ENCODE data around the gene PCDHA8. TPM values are rescaled to one million over a fixed set of nuclear protein-coding genes. Genes with fewer than 3 reads are reported as not detected.
"Not testable (repeated sequence)": the region's sequence is repeated elsewhere in the genome, so short reads cannot be mapped to it uniquely, and the experiment has no call there.

The PCDHA8 gene
- total and polyA plus RNA-seq, 10 donors = 0.11 to 0.52 (median 0.25) TPM; not detected in 5

GRCh38 chr5:140835622-140836510 is 5.1 kb upstream of the PCDHA8 start:
- no peak for DNase-seq
- no peak for TF ChIP-seq POLR2A (IDR thresholded peaks at IDR 0.05)
- TF ChIP-seq CTCF (IDR thresholded peaks at IDR 0.05 in 8 of 11, conservative IDR thresholded peaks at IDR 0.05 in 3 of 11) = no peak
- TF ChIP-seq POLR2AphosphoS5 (IDR thresholded peaks at IDR 0.05) = no peak
- H3K27me3 ChIP-seq (replicated peaks in 1 of 7) = peaks cover 0 to 86% (median 4%) of the 10 kb centered on the region in 7 donors
- H3K4me3 ChIP-seq = no peak overlapping the region
- peaks cover 0 to 55% (median 27%) of the 10 kb centered on the region in 8 donors for H3K9me3 ChIP-seq
- no peak overlapping the region for H3K27ac ChIP-seq
- no peaks in the 10 kb centered on the region for H3K36me3 ChIP-seq
- no peaks in the 10 kb centered on the region for H3K4me1 ChIP-seq
- WGBS, 5 donors = 42 to 57% (median 50%) methylated on average over 92 to 103 of the region's 103 CpGs
- intact Hi-C loops (cut with DNase I; ENCODE audit: low total_unique reads) = no loop called here

- intact Hi-C loops (cut with DNase I; ENCODE audit: low total_unique reads) = no loop called here
- 48 to 65% (median 53%) methylated on average over 53 to 87 of the region's 87 CpGs; no CpG with 5 or more reads in 1 of the 5 donors for WGBS, 5 donors
These were observed 2.1 kb downstream of the PCDHA8 start for GRCh38 chr5:140842798-140843733.

GRCh38 chr5:140848139-140849102 is 7.4 kb downstream of the PCDHA8 start, which contains the start of gene PCDHA9:
PCDHA9 (plus strand) TSS chr5:140848382; CDS start chr5:140848496, 114 bp downstream.
- H3K27ac ChIP-seq; intact Hi-C loops (cut with DNase I; ENCODE audit: low total_unique reads); H3K36me3 ChIP-seq; DNase-seq; H3K4me1 ChIP-seq: not testable (repeated sequence)
- WGBS, 5 donors = 21 to 30% (median 28%) methylated on average over 15 to 46 of the region's 48 CpGs; no CpG with 5 or more reads in 1 of the 5 donors
- peaks cover 0 to 57% (median 19%) of the 10 kb centered on the region in 8 donors for H3K9me3 ChIP-seq
- peaks cover 0 to 79% (median 9%) of the 10 kb centered on the region in 7 donors for H3K27me3 ChIP-seq (replicated peaks in 1 of 7)
- peak within 1 kb of the TSS in 1 of 8 donors; percentile 9 for H3K4me3 ChIP-seq

More at GRCh38 chr5:140842798-140843733, 2.1 kb downstream of the PCDHA8 start:
- no peak for TF ChIP-seq POLR2A (IDR thresholded peaks at IDR 0.05)
- TF ChIP-seq POLR2AphosphoS5 (IDR thresholded peaks at IDR 0.05) = no peak
- no peak for TF ChIP-seq CTCF (IDR thresholded peaks at IDR 0.05 in 8 of 11, conservative IDR thresholded peaks at IDR 0.05 in 3 of 11)
- Histone ChIP-seq H3K4me3 (no peak overlapping the region), H3K27me3 (replicated peaks in 1 of 7) (peaks cover 0 to 87% (median 5%) of the 10 kb centered on the region in 7 donors), H3K27ac (no peak overlapping the region), H3K36me3 (no peaks in the 10 kb centered on the region), H3K9me3 (peaks cover 0 to 53% (median 33%) of the 10 kb centered on the region in 8 donors), H3K4me1 (no peaks in the 10 kb centered on the region)
- DNase-seq = peak; percentile 69

- WGBS, 5 donors = 44 to 61% (median 54%) methylated on average over 53 to 101 of the region's 101 CpGs; no CpG with 5 or more reads in 1 of the 5 donors
- H3K27ac ChIP-seq; intact Hi-C loops (cut with DNase I; ENCODE audit: low total_unique reads); H3K4me1 ChIP-seq; DNase-seq; H3K4me3 ChIP-seq; H3K36me3 ChIP-seq: not testable (repeated sequence)
- Histone ChIP-seq H3K27me3 (replicated peaks in 1 of 7) (peaks cover 0 to 76% (median 10%) of the 10 kb centered on the region in 7 donors), H3K9me3 (peaks cover 0 to 52% (median 20%) of the 10 kb centered on the region in 8 donors)
These were observed 9.0 kb downstream of the PCDHA8 start for GRCh38 chr5:140849831-140850634.

Data from spleen (tissue), 11 donors.